ENCODE measurements around the gene FAM222B.

Gene FAM222B

DNA sequence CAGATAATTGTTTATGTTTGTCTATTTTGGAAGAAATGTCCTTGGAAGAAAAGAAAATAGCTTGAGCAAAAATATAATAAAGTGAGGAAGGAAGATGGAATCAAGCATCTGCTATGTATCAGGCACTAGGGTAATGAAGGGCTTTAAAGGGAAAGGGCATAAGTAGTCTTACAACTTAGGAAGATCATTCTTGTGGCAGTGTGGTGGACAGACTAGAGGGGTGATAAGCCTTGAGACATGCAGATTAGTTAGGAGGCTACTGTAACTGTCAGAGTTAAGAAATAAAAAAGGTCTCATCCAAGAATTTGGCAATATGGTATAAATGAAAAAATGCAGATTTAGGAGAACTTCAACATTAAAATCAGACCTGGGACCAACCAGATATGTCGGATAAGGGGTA lies 14.9 kb downstream of the FAM222B start (continued):
- no peak for TF ChIP-seq MZF1 (tag by site-specific recombination; IDR thresholded peaks at IDR 0.05; ENCODE audit: borderline replicate concordance)
- no peak for TF ChIP-seq KLF16 (tag by site-specific recombination; IDR thresholded peaks at IDR 0.05)
- TF ChIP-seq EGR2 (tag by site-specific recombination; IDR thresholded peaks at IDR 0.05; ENCODE audit: low read depth) = no peak
- TF ChIP-seq, protein P1, sequence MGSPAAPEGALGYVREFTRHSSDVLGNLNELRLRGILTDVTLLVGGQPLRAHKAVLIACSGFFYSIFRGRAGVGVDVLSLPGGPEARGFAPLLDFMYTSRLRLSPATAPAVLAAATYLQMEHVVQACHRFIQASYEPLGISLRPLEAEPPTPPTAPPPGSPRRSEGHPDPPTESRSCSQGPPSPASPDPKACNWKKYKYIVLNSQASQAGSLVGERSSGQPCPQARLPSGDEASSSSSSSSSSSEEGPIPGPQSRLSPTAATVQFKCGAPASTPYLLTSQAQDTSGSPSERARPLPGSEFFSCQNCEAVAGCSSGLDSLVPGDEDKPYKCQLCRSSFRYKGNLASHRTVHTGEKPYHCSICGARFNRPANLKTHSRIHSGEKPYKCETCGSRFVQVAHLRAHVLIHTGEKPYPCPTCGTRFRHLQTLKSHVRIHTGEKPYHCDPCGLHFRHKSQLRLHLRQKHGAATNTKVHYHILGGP (tag by site-specific recombination; IDR thresholded peaks at IDR 0.05) = no peak
- TF ChIP-seq, protein P2, sequence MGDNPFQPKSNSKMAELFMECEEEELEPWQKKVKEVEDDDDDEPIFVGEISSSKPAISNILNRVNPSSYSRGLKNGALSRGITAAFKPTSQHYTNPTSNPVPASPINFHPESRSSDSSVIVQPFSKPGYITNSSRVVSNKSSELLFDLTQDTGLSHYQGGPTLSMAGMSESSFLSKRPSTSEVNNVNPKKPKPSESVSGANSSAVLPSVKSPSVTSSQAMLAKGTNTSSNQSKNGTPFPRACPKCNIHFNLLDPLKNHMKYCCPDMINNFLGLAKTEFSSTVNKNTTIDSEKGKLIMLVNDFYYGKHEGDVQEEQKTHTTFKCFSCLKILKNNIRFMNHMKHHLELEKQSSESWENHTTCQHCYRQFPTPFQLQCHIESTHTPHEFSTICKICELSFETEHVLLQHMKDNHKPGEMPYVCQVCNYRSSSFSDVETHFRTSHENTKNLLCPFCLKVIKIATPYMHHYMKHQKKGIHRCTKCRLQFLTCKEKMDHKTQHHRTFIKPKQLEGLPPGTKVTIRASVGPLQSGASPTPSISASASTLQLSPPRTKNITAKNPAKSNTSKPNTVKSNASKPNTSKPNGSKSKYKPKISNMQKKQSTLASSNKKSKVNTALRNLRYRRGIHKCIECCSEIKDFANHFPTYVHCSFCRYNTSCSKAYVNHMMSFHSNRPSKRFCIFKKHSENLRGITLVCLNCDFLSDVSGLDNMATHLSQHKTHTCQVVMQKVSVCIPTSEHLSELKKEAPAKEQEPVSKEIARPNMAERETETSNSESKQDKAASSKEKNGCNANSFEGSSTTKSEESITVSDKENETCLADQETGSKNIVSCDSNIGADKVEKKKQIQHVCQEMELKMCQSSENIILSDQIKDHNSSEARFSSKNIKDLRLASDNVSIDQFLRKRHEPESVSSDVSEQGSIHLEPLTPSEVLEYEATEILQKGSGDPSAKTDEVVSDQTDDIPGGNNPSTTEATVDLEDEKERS (tag by site-specific recombination; IDR thresholded peaks at IDR 0.05) = no peak
- no peak for TF ChIP-seq ZNF184 (tag by site-specific recombination; IDR thresholded peaks at IDR 0.05)
- no peak for TF ChIP-seq KLF1 (tag by site-specific recombination; IDR thresholded peaks at IDR 0.05)

DNA sequence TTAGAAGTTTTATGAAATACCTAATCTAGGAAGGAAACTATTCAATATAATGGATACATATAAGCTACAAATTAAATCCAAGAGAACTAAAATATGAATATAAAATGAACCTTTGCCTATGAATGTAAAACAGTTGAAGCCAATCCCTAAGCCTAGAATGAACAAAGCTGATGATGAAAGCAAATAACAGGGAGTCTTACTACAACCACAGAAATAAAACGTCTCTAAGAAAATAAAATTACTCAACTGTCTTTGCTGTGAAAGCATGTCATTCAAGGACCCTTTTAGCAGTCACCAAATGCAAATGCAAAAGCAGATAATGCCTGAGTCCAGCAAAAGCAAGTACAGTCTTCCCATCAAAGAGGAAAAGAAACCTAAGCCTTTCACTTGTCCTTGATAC lies 23.0 kb downstream of the FAM222B start:
- POLR2A ChIA-PET = interaction anchor here (1.3 kb wide), 1 partner anchor 23 kb away, joined by 5 read pairs; the partner anchor contains the start of gene FAM222B
- no peak overlapping the region for H3K27ac ChIP-seq (ENCODE audit: extremely low read depth, low read depth, low read length)

DNA sequence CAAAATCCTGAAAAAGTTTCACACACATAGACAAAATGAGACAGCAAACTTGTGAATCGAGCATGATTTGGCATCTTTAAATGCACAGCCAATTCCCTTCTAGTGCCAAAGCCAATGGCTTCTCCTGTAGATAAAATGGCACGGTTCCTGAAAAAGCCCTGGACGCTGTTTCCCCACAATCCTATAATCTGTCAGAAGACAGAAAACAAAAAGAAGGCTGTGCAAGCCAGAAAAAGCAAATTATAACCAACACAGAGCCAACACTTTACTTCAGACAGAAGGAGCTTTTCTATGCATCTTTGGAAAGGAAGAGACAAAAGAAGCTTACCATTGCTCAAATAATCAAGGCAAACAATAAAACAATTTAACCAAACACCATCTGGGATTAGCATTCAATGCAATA lies 23.8 kb downstream of the FAM222B start:
- Histone ChIP-seq H3K4me3 (ENCODE audit: low read depth, low read length) (no peak overlapping the region), H3K36me3 (ENCODE audit: control insufficient read depth in 2 of 2, insufficient read depth in 1 of 2, low read length in 2 of 2) (no peaks in the 10 kb centered on the region; a peak in 1 of 3 replicates), H3K27ac (ENCODE audit: extremely low read depth, low read depth, low read length) (no peak overlapping the region), H3K4me1 (ENCODE audit: control insufficient read depth, insufficient read depth, low read length) (peaks cover 8% of the 10 kb centered on the region; the same call in 1 of the 2 replicates), H3K9me3 (ENCODE audit: control insufficient read depth, insufficient read depth, low read depth, low read length) (no peaks in the 10 kb centered on the region)
- ChIA-PET CTCF (interaction anchor here (0.6 to 2.0 kb wide), 9 partner anchors 11 to 134 kb away, joined by 3 to 10 read pairs (median 5); no protein-coding TSS in a partner anchor), POLR2A (interaction anchor here (1.2 to 1.9 kb wide), 3 partner anchors 23 to 92 kb away, joined by 4 to 6 read pairs (median 5); partner anchors contain the start of gene FAM222B)
- TF ChIP-seq ZNF423 (tag by site-specific recombination; IDR thresholded peaks at IDR 0.05) = no peak

More for the DNA sequence above, 23.0 kb downstream of the FAM222B start:
- Histone ChIP-seq H3K36me3 (ENCODE audit: control insufficient read depth in 2 of 2, insufficient read depth in 1 of 2, low read length in 2 of 2) (no peaks in the 10 kb centered on the region; a peak in 1 of 3 replicates), H3K9me3 (ENCODE audit: control insufficient read depth, insufficient read depth, low read depth, low read length) (no peaks in the 10 kb centered on the region), H3K4me1 (ENCODE audit: control insufficient read depth, insufficient read depth, low read length) (peaks cover 8% of the 10 kb centered on the region; the same call in 1 of the 2 replicates), H3K4me3 (ENCODE audit: low read depth, low read length) (no peak overlapping the region)
- no peak for TF ChIP-seq ZNF76 (tag by site-specific recombination; IDR thresholded peaks at IDR 0.05; ENCODE audit: borderline replicate concordance, low read depth)
- TF ChIP-seq PRDM1 (tag by site-specific recombination; IDR thresholded peaks at IDR 0.05) = peak; percentile 65; the same call in 1 of the 2 replicates
- TF ChIP-seq, protein P3, sequence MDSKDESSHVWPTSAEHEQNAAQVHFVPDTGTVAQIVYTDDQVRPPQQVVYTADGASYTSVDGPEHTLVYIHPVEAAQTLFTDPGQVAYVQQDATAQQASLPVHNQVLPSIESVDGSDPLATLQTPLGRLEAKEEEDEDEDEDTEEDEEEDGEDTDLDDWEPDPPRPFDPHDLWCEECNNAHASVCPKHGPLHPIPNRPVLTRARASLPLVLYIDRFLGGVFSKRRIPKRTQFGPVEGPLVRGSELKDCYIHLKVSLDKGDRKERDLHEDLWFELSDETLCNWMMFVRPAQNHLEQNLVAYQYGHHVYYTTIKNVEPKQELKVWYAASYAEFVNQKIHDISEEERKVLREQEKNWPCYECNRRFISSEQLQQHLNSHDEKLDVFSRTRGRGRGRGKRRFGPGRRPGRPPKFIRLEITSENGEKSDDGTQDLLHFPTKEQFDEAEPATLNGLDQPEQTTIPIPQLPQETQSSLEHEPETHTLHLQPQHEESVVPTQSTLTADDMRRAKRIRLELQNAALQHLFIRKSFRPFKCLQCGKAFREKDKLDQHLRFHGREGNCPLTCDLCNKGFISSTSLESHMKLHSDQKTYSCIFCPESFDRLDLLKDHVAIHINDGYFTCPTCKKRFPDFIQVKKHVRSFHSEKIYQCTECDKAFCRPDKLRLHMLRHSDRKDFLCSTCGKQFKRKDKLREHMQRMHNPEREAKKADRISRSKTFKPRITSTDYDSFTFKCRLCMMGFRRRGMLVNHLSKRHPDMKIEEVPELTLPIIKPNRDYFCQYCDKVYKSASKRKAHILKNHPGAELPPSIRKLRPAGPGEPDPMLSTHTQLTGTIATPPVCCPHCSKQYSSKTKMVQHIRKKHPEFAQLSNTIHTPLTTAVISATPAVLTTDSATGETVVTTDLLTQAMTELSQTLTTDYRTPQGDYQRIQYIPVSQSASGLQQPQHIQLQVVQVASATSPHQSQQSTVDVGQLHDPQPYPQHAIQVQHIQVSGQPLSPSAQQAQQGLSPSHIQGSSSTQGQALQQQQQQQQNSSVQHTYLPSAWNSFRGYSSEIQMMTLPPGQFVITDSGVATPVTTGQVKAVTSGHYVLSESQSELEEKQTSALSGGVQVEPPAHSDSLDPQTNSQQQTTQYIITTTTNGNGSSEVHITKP (tag by site-specific recombination; IDR thresholded peaks at IDR 0.05) = no peak
- CTCF ChIA-PET = interaction anchor here (0.8 to 2.0 kb wide), 8 partner anchors 9 to 92 kb away, joined by 3 to 10 read pairs (median 6); no protein-coding TSS in a partner anchor

Measured in HEK293 (cell line).